Measurements from ENCODE around the gene CHPF.
A peak's percentile ranks its signal among the peaks of the same experiment; 100 is the strongest.

CHPF gene

GRCh38 chr2:219574484-219575311, 31.1 kb upstream of the CHPF start:
- Histone ChIP-seq H3K23ac (ENCODE audit: low read length) (no peak overlapping the region), H3K4me1 (ENCODE audit: control insufficient read depth in 1 of 2, insufficient read depth in 2 of 2, low read length in 2 of 2) (peaks cover 32 to 42% of the 10 kb centered on the region in 2 experiments), H3K4me3 (ENCODE audit: low read depth, low read length) (no peak overlapping the region), H3K9me3 (ENCODE audit: insufficient read depth, low read depth, low read length) (peaks cover 2% of the 10 kb centered on the region), H2AK5ac (ENCODE audit: low read length) (peak overlapping the region; percentile 70), H2BK12ac (ENCODE audit: low read length) (peak overlapping the region; percentile 38), H3K27me3 (ENCODE audit: insufficient read depth, low read length) (no peaks in the 10 kb centered on the region), H3K79me1 (ENCODE audit: low read length) (peaks cover 33% of the 10 kb centered on the region), H4K8ac (ENCODE audit: low read depth, low read length) (no peak overlapping the region), H3K36me3 (ENCODE audit: control insufficient read depth in 1 of 2, insufficient read depth in 2 of 2, low read length in 2 of 2) (peaks cover 2 to 3% of the 10 kb centered on the region in 2 experiments), H3K27ac (ENCODE audit: low read depth, low read length) (no peak overlapping the region), H2BK120ac (ENCODE audit: insufficient read depth, low read length, poor library complexity) (peak overlapping the region; percentile 35), H3K79me2 (ENCODE audit: control insufficient read depth, insufficient read depth, low read length, poor library complexity) (peaks cover 16% of the 10 kb centered on the region), H2BK5ac (ENCODE audit: low read depth, low read length, poor library complexity) (no peak overlapping the region), H3K9ac (ENCODE audit: low read length) (no peak overlapping the region), H3K14ac (ENCODE audit: low read length) (peak overlapping the region; percentile 9), H3K4ac (ENCODE audit: low read depth, low read length) (no peak overlapping the region), H3K4me2 (ENCODE audit: low read length) (no peak overlapping the region), H4K91ac (ENCODE audit: low read depth, low read length) (peak overlapping the region; percentile 26), H4K12ac (ENCODE audit: low read depth, low read length) (no peak overlapping the region), H3K18ac (ENCODE audit: low read length) (peak overlapping the region; percentile 38), H2AFZ (ENCODE audit: insufficient read depth, low read length, poor library complexity) (no peak overlapping the region)
- DNase-seq = no peak
- WGBS (ENCODE audit: extremely low coverage, insufficient coverage, insufficient read length) = no CpG with 5 or more reads among the region's 22 CpGs

- H3K23ac ChIP-seq (ENCODE audit: low read length) = no peak overlapping the region
- peak overlapping the region; percentile 58 for H3K14ac ChIP-seq (ENCODE audit: low read length)
- peaks cover 36% of the 10 kb centered on the region for H3K79me1 ChIP-seq (ENCODE audit: low read length)
- peak overlapping the region; percentile 59 for H3K18ac ChIP-seq (ENCODE audit: low read length)
- no peak overlapping the region for H3K4me3 ChIP-seq (ENCODE audit: low read depth, low read length)
- peak overlapping the region; percentile 26 for H4K8ac ChIP-seq (ENCODE audit: low read depth, low read length)
- WGBS (ENCODE audit: extremely low coverage, insufficient coverage, insufficient read length) = no CpG with 5 or more reads among the region's 5 CpGs
- peak overlapping the region; percentile 72 for H4K91ac ChIP-seq (ENCODE audit: low read depth, low read length)
- H3K4me2 ChIP-seq (ENCODE audit: low read length) = no peak overlapping the region
- peaks cover 16% of the 10 kb centered on the region for H3K79me2 ChIP-seq (ENCODE audit: control insufficient read depth, insufficient read depth, low read length, poor library complexity)
- peak overlapping the region; percentile 82 for H2BK12ac ChIP-seq (ENCODE audit: low read length)
- peak overlapping the region; percentile 78 for H2AK5ac ChIP-seq (ENCODE audit: low read length)
- DNase-seq = peak in 1 of 2 donors; percentile 8
- H2BK5ac ChIP-seq (ENCODE audit: low read depth, low read length, poor library complexity) = peak overlapping the region; percentile 35
- peaks cover 26 to 39% of the 10 kb centered on the region in 2 experiments for H3K4me1 ChIP-seq (ENCODE audit: control insufficient read depth in 1 of 2, insufficient read depth in 2 of 2, low read length in 2 of 2)
- H3K9me3 ChIP-seq (ENCODE audit: insufficient read depth, low read depth, low read length) = peaks cover 2% of the 10 kb centered on the region
- H4K12ac ChIP-seq (ENCODE audit: low read depth, low read length) = no peak overlapping the region
- no peak overlapping the region for H2AFZ ChIP-seq (ENCODE audit: insufficient read depth, low read length, poor library complexity)
- peaks cover 3 to 5% of the 10 kb centered on the region in 2 experiments for H3K36me3 ChIP-seq (ENCODE audit: control insufficient read depth in 1 of 2, insufficient read depth in 2 of 2, low read length in 2 of 2)
- H3K27me3 ChIP-seq (ENCODE audit: insufficient read depth, low read length) = no peaks in the 10 kb centered on the region
- H3K27ac ChIP-seq (ENCODE audit: low read depth, low read length) = no peak overlapping the region
- H3K9ac ChIP-seq (ENCODE audit: low read length) = no peak overlapping the region
- H3K4ac ChIP-seq (ENCODE audit: low read depth, low read length) = peak overlapping the region; percentile 55
- peak overlapping the region; percentile 96 for H2BK120ac ChIP-seq (ENCODE audit: insufficient read depth, low read length, poor library complexity)
Measured at GRCh38 chr2:219573166-219573565, 29.6 kb upstream of the CHPF start.

GRCh38 chr2:219572237-219573001, 28.8 kb upstream of the CHPF start, which contains the start of gene INHA:
INHA (plus strand) TSS chr2:219572310; CDS start chr2:219572375, 65 bp downstream.
- Histone ChIP-seq H2BK120ac (ENCODE audit: insufficient read depth, low read length, poor library complexity) (peak within 1 kb of the TSS; percentile 96), H4K91ac (ENCODE audit: low read depth, low read length) (peak within 1 kb of the TSS; percentile 99), H3K79me2 (ENCODE audit: control insufficient read depth, insufficient read depth, low read length, poor library complexity) (peaks cover 16% of the 10 kb centered on the region), H3K4me1 (ENCODE audit: control insufficient read depth in 1 of 2, insufficient read depth in 2 of 2, low read length in 2 of 2) (peaks cover 26 to 41% of the 10 kb centered on the region in 2 experiments), H3K4ac (ENCODE audit: low read depth, low read length) (peak within 1 kb of the TSS; percentile 68), H3K23ac (ENCODE audit: low read length) (no peak within 1 kb of the TSS), H3K27ac (ENCODE audit: low read depth, low read length) (peak within 1 kb of the TSS; percentile 99), H2BK12ac (ENCODE audit: low read length) (peak within 1 kb of the TSS; percentile 98), H3K4me2 (ENCODE audit: low read length) (peak within 1 kb of the TSS; percentile 66), H3K79me1 (ENCODE audit: low read length) (peaks cover 36% of the 10 kb centered on the region), H3K9ac (ENCODE audit: low read length) (no peak within 1 kb of the TSS), H3K4me3 (ENCODE audit: low read depth, low read length) (peak within 1 kb of the TSS; percentile 98), H2AK5ac (ENCODE audit: low read length) (peak within 1 kb of the TSS; percentile 78), H3K36me3 (ENCODE audit: control insufficient read depth in 1 of 2, insufficient read depth in 2 of 2, low read length in 2 of 2) (peaks cover 10 to 13% of the 10 kb centered on the region in 2 experiments), H4K12ac (ENCODE audit: low read depth, low read length) (peak within 1 kb of the TSS; percentile 33), H3K9me3 (ENCODE audit: insufficient read depth, low read depth, low read length) (peaks cover 2% of the 10 kb centered on the region), H3K18ac (ENCODE audit: low read length) (peak within 1 kb of the TSS; percentile 95), H2AFZ (ENCODE audit: insufficient read depth, low read length, poor library complexity) (peak within 1 kb of the TSS; percentile 48), H2BK5ac (ENCODE audit: low read depth, low read length, poor library complexity) (peak within 1 kb of the TSS; percentile 99), H3K27me3 (ENCODE audit: insufficient read depth, low read length) (no peaks in the 10 kb centered on the region), H4K8ac (ENCODE audit: low read depth, low read length) (peak within 1 kb of the TSS; percentile 76), H3K14ac (ENCODE audit: low read length) (peak within 1 kb of the TSS; percentile 87)
- no CpG with 5 or more reads among the region's 13 CpGs for WGBS (ENCODE audit: extremely low coverage, insufficient coverage, insufficient read length)
- DNase-seq = peak in 1 of 2 donors; percentile 27
